KG1 (cell line): ENCODE data around the gene SLC38A5.

Experiments
- DNase-seq: peaks from one replicate; lab custom pipeline; 2025; lab: John Stamatoyannopoulos, UW

The SLC38A5 gene

GRCh38 chrX:48491809-48492208 is 21.7 kb upstream of the SLC38A5 start:
- no peak for DNase-seq

DNA sequence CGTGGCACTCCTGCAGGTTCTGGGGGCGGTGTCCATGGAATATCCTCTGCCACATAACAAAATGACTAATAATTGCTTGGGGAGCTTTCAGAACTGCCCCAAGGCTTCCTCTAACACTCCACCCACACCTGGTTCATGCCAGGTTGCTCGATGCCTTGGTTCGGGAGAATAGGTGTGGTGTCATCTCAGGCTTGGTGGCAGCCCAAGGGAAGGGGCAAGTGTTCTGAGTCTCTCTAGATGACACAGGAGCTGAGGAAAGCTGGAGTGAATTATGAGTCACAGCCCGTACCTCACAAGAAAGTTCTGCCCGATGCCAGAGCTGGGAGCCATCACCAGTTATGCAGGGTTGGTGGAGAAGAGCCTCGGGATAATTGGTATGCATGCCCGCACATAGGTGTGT is 20.6 kb upstream of the SLC38A5 start:
- DNase-seq, result no peak

GRCh38 chrX:48489892-48490291 is 19.8 kb upstream of the SLC38A5 start:
- DNase-seq, result no peak

GRCh38 chrX:48489296-48489695 is 19.2 kb upstream of the SLC38A5 start:
- no peak for DNase-seq

DNA sequence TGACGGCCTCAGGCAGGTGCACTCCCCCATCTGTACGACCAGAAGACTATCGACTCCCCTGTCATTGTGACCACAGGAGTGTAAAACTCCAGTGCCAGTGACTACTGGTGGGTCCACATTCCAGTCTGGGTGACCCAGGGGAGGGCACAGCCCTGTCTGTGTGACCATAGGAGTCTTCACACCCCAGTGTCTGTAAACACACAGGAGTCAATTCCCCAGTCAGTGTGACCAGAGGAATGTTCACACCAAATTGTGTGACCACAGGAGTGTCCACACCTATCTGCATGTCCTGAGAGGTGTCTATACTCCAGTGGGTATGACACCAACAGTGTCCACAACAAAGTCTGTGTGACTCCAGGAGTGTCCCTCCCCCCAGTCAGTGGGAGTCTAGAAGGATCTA is 18.0 kb upstream of the SLC38A5 start:
- DNase-seq, result no peak

DNA sequence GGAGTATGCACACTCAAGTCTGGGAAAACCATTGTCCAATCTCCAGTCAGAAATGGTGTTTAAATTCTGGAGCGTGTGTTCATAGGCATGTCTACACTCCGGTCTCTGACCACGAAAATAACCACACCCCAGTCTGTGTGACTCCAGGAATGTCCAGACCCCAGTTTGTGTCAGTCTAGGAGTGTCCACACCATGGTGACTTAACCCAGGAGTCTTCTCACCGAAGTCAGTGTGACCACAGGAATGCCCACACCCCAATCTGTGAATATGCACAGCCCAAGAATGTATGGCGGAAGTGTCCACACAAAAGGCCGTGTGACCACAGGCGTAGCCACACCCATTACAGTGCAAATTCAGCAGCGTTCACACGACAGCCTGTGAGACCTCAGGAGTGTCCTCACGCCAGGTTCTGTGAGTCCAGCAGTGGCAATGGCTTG is 17.3 kb upstream of the SLC38A5 start:
- DNase-seq, result no peak

DNA sequence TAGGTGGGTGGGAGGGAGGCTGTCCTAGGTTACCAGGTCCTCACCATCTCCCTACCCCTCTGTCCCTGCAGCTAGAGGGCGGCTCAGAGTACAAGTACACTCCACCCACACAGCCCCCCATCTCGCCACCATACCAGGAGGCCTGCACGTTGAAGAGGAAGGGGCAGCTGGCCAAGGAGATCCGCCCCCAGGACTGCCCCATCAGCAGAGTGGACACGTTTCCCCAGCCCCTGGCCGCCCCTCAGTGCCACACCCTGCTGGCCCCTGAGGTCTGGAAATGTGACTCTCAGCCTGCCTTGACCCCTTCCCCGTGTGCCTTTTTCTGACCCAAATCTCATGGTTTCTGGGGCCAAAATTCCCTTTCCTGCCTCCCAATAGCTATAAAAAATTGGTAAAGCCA is 12.5 kb upstream of the SLC38A5 start:
- DNase-seq, result no peak

GRCh38 chrX:48480583-48480982 is 10.5 kb upstream of the SLC38A5 start:
- no peak for DNase-seq

DNA sequence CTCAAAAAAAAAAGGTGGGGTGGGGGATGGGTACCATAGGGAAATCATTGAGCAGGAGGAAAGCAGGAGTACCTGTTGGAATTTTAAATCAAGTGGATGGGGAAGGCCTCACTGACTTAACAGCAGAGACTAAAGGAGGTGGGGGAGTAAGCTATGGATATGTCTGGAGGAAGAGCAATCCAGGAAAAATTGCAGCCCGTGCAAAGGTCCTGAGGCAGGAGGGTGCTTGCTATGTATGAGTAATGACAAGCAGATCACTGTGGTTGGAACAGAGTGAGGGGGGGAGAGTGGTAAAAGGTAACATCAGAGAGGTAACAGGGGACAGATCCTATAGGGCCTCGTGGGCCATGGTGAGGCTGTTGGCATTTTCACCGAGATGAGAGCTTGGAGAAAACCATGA is 10.1 kb upstream of the SLC38A5 start:
- no peak for DNase-seq

DNA sequence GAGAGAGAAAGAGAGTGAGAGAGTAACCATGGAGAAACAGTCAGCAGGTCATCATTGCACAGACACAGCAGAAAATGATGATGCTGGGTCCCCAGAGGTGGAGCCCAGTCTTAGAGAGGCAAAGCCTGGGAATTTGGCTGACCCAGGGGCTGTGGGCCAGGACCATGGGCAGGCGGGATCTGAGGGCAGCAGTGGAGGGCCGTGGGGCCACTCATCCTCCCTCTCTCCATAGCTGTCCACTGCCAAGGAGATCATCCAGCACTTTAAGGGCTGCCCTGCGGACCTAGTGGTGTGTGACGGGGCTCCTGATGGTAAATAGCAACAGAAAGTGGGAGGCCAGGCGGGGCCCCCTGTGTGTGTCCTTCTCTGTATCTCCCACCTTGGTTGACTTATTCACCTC is 8.7 kb upstream of the SLC38A5 start:
- DNase-seq, result no peak

GRCh38 chrX:48477960-48478755 is 8.1 kb upstream of the SLC38A5 start:
- no peak for DNase-seq

GRCh38 chrX:48476919-48477318 is 6.9 kb upstream of the SLC38A5 start:
- no peak for DNase-seq

GRCh38 chrX:48475774-48476577 is 5.9 kb upstream of the SLC38A5 start, which contains the start of gene FTSJ1:
FTSJ1 (plus strand) TSS chrX:48476199; CDS start chrX:48478048, 1,849 bp downstream.
- peak; percentile 93 for DNase-seq

DNA sequence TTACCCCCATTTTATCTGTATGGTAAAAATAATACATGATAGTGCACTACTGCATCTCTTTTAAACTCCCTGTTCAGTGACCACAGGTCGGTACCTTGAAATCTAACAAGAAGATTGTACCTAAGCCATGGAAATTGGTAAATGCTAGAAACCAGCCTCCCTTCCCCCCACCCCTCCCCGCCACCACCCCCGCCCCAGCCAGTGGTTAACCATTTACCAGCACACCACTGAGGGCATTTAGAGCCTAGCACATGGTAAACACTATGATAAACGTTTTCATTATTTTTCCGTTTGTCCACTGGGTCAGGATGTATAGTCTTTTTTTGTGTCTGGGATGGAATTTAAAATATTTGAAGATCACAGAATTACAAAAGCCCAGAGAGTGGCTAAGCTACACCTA is 5.2 kb upstream of the SLC38A5 start:
- no peak for DNase-seq

GRCh38 chrX:48474581-48474980 is 4.5 kb upstream of the SLC38A5 start:
- DNase-seq, result no peak

DNA sequence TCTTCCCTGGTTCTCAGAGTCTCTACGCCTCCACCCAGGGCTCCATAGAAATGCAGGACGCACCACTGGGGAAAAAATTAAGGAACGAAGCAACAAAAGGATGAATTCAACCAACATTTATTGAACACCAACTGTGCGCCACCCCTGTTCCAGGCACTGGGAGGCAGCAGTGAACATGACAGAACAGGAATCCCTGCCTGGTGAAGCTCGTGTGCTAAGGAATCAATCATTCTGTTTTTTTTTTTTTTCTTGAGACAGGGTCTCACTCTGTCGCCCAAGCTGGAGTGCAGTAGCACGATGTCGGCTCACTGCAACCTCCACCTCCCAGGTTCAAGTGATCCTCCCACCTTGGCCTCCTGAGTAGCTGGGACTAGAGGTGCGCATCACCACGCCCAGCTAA is 4.1 kb upstream of the SLC38A5 start:
- DNase-seq, result no peak

DNA sequence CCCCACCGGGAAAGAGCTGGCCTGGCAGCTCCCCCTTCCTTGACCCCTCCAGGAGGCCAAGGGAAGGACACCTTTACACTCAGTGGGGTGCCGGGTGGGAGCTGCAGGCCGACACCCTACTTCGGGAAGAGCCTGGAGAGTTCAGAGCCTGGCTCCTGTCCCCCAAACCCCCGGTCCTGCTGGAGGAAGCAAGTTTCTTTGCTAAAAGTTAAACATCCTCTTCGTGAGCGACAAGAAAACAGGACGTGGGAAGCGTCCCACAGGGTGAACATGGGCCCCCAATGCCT is 3.6 kb upstream of the SLC38A5 start:
- no peak for DNase-seq

DNA sequence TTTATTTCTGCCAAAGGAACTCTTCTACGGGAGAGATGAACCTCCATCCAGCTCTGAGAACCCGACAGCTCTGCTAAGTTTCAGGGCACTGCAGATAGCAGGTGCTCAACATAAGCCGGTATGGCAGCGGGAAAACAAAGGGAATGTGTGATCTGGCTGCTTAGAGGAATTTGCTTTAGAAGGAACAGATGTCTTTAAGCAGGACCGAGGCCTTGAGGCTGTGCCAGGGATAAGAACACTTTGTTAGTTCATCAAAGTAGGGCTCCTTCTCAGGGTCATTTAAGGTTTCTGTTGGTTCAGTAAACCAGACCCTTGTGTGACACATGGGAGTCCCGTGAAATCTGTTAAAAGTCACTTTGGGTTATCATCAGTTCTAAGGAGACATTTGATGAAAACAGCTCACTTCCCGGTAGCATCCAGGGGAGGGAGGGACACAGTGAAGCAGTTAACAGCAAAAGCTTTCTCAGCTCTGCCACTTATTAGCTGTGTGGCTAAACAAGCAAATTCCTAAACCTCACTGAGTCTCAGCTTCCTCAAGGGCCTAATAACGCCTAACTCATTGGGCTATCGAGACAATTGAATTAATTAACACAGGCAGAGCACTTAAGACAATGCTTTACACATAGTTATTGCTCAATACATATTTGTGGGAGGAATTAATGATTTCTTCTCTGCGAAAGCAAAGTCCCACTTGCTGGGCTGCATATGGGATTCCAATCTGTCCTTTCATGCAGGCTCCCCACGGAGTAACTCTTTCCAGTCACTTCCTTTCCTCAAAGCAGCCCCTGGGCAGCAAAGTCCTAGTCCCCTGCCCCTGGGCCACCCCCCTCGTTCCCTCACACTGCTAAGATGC is 3.0 kb upstream of the SLC38A5 start:
- DNase-seq, result no peak

GRCh38 chrX:48472225-48472624 is 2.2 kb upstream of the SLC38A5 start:
- DNase-seq, result no peak

DNA sequence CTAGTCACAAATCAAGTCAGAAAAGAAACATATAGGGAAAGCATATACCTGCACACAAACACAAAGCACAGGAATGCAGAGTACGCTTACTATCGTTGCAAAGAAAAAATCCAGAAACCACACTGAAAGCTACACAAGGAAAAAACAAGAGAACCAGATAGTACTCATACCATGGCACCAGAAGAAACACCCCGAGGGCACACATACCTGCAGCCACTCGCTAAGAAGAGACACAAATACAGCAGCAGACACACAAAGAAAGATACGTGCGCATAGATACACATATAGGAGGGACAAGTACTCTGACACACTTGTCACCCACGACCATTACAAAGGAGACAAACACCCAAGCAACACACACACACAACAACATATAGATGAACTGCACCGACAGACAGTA is 1.4 kb upstream of the SLC38A5 start:
- DNase-seq, result no peak

- no peak for DNase-seq
Observed at GRCh38 chrX:48470833-48471118, 716 bp upstream of the SLC38A5 start.
